NCI-H187 (cell line): ENCODE data around the gene ANKRD39.

ENCODE experiments used
- DNase-seq, 2 experiments: peaks; one replicate each; lab custom pipeline; 2025; lab: John Stamatoyannopoulos, UW

The ANKRD39 gene

DNA sequence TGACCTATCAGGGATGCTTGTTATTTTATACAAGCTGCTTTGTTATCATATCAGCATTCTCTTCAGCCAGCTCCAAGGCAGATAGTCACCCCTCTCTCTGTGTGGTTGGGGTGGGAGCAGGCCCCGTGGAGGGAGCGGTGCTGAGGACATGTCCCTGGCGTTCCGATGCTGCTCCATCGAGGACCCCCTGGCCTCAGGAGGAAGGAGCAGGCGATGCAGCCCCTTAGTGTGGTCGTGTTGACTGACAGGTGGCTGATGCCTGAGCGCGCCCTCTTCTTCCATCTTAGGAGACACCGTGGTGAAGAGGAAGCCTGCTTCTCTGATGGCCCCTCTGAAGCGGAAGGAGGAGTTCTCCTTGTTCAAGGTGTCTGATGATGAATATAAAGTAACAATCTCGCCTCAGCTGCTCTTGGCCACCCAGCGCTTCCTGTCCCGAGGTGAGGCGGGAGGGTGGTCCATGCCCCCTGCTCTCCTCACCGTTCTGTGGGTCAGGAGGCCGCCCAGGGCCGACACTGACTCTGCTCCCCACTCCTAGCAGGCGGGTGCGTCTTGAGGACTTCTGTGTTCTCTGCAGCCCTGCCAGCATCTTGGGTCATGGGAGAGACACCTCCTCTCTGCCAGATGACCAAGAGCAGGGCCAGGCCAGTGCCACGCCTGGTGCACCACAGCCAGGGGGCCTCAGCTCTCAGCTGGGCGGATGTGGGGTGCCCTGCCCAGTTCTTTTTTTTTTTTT is 31.1 kb downstream of the ANKRD39 start:
- no peak for DNase-seq

DNA sequence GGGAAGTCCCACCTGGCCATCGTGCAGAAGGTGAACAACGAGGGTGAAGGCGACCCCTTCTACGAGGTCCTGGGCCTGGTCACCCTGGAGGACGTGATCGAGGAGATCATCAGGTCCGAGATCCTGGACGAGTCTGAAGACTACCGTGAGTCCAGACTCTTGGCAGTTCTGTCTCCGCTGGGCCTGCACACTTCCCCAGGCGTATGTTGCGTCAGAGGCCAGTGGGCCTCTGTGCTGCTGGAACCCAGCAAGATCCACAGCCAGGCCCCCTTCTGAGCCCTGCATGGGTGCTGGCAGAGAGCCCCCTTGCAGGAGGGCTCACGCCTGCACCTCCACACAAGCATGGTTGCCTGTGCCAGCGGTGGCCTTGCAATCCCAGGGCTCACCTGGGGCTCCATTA is 32.8 kb downstream of the ANKRD39 start:
- DNase-seq, result no peak

DNA sequence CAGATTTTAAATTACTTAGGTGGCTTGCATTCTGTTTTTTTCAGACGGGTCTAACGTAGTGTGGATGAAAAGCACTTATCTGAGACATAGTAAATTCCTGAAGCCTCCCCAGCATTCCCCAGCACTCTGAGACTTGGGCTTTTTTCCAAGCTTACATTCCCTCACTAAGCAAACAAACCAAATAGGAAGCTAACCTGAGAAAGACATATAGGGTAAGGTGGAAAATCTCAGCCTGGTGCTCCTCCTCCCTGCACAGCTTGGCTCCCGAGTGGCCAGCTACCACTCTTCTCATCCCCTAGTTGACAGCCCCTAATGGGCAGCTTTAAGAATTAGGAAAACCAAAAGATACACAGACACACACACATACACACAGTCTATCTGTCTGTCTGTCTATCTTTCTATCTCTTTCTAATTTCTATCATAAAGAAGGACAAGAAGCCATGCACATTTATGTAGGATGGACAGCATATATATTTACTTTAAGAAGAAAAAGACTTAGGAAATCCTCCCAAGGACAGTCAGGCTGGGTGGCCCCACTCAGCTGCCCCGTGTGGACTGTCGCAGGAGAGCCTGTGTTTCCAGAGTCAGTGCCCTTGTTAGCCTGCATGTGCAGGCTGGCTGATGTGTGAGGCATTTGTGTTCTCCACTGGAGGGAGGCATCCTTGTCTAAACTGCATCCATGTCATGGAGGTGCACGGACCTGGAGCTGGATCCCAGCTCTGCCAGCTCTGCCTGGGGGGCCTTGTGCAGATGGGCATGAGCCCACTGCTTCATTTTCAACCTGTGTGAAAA is 33.5 kb downstream of the ANKRD39 start:
- DNase-seq, result no peak

DNA sequence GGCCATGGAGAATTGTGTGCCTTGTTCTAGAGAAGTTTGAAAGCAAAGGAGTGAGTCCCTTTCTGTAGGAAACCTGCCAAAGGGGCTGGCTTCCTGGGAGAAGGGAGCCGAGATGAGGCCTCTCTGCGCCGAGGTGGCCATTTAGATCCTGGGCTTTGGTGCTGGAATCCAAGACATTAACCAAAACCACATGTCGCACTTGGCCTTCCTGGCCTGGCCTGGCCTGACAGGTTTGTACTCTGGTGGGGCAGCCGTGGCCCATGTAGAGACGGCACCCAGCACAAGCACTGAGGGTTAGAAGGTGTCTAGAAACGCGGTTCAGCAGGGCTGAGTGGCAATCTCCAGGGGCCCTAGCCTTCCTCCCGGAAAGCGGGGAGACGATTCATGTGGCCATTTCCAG is 34.6 kb downstream of the ANKRD39 start:
- DNase-seq, result no peak

DNA sequence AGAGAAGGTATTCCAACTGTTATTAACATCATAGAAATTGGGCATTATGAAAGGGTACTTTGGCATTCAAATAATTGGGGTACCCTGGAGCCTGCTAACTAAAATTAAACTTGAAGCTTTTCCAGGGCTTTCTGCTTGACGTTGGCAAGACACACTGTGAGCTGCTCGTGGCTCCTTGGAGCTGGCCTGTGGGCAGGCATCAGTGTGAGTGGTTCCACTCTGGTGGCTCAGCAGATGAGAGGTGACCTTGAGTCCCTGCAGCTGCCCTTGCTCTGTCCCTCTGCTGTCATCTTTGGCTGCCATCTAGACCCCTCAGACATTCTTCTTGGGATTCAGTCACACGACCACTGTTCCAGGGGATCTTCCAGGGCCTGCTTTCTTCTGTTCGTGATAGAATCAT is 35.0 kb downstream of the ANKRD39 start:
- no peak for DNase-seq

DNA sequence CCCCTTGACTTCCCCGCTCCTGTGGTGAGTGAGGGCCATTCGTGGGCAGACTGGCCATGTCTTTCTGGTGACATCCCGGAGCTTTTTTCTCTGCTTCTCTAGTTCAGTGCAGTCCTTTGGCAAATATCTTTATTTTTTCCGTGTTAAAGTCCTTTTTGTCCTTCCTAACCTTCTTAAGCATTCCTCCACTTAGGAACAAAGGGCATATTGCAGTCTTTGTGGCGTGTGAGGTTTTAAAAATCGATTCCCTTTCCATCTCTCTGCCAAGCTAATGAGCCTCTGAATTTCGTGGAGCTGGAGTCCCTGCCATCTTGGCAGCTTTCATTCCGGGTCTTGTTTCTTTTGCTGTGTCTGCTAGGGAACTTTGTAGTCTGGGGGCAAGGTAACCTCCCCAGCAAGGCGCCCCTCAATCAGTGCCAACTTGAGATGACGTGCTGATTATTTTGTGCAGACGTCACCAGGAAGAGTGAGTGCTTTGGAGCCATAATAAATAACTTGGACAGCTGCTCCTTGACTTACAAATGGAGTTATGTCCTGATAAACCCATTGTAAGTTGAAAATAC is 36.6 kb downstream of the ANKRD39 start:
- no peak for DNase-seq

DNA sequence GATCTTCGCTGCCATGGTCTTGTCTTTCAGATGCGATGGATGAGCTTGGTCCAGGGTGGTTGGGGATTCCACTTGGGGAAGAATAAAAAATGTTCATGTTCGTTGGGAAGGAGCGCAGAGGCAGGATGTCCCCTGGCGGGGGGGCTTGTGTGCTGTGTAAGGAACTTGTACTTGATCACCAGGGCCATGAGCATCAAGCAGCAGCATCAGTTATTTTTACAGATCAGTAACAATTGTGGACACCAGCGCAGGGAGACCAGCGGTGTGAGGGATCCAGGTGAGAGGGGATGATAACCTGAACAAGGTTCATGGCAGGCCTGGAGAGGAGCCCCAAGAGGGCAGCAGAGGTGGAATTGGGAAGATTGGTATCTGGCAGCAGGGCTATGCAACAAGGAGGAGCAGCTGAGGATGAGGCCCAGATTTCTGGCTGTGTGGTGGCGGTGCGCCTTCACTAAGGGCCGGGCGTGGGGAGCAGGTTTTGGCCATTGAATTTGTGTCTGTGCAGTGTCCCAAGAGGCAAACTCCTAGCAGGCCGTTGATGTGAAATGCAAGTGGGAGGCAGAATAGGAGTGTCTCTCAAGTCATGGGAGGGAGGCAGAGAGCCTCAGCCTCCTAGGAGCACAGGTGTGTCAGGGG is 37.8 kb downstream of the ANKRD39 start:
- DNase-seq, result no peak

DNA sequence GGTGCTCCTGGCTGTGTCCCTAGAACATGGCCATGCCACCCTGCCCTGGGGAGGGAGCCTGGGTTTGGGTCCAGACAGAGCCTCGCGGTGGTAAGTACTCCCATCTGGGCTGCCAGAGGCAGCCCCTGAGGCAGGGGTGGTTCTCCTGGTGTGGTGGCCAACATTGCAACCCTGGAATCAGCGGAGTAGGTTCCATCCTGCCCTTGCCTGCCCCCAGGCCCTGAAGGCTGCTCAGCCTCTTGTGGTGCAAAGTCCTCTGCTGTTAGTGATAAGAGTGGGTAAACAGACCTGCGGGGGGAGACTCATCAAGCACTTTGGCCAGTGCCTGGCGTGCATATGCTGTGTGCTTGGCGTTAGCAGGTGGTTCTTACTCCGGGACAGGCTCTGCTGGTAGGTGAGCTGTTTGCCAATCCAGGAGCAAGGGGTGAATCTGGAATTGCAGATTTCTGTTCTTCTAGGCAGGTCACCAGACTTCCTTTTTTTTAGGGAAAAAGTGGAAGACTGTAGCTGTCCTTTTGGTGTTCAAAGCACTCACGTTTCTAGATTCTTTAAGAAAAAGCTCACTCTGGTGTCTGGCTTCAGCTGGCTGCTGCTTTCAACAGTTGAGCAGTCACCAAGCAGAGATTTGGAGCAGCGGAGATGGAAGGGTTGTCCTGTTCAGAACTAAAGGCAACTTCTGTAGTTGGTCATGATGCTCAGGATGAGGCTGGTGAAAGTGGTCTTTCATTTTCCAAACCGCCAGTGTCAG is 38.5 kb downstream of the ANKRD39 start:
- DNase-seq, result peak in 1 of 2 experiments; percentile 29

DNA sequence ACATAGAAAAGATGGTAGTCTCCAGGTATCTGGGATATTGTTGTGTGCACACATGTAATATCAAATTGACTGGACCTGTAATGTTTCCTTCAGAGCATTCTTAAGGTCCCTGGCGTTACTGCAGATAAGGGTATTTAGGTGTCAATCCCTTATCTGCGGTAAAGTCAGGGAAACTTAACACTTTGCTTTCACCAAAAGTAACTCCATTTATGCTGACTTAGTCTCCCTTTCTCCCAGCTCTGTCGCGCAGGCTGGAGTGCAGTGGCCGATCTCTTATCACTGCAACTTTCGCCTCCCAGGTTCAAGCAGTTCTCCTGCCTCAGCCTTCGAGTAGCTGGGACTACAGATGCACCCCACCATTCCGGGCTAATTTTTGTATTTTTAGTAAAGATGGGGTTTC is 39.9 kb downstream of the ANKRD39 start:
- DNase-seq, result no peak

DNA sequence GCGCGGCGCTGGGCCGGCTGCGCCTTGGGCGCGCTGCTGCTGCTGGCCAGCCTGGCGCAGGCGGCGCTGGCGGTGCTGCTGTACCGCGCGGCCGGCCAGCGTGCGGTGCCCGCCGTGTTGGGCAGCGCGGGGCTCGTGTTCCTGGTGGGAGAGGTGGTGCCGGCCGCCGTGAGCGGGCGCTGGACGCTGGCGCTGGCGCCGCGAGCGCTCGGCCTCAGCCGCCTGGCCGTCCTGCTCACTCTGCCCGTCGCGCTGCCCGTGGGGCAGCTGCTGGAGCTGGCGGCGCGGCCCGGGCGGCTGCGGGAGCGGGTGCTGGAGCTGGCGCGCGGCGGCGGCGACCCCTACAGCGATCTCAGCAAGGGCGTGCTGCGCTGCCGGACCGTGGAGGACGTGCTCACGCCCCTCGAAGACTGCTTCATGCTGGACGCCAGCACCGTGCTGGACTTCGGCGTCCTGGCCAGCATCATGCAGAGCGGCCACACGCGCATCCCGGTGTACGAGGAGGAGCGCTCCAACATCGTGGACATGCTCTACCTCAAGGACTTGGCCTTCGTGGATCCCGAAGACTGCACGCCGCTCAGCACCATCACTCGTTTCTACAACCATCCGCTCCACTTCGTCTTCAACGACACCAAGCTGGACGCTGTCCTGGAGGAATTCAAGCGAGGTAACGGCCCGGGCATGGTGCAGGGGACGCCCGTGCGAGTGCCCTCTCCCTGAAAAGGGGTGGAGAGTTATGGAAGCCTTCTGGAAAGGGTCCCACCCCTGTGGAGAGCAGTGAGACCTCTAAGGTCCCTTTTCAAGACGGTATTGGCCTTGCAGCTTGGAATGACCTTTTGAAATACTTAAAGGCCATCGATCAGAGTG is 40.7 kb downstream of the ANKRD39 start:
- DNase-seq, result no peak

DNA sequence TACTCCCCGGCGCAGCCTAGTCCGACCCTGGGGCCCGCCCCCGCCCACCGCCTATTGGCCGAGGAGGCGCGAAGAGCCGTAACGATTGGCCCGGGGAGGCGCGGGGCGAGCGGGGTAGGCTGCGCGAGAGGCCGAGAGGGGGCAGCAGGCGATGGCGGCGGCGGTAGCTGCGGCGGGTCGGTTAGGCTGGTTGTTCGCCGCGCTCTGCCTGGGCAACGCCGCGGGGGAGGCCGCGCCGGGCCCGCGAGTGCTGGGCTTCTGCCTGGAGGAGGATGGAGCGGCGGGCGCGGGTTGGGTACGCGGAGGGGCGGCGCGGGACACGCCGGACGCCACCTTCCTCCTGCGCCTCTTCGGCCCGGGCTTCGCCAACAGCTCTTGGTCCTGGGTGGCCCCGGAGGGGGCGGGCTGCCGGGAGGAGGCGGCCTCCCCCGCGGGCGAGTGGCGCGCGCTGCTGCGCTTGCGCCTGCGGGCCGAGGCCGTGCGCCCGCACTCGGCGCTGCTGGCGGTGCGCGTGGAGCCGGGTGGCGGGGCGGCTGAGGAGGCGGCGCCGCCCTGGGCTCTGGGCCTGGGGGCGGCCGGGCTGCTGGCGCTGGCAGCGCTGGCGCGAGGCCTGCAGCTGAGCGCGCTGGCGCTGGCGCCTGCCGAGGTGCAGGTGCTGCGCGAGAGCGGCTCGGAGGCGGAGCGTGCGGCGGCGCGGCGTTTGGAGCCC is 41.5 kb downstream of the ANKRD39 start, which contains the start of gene CNNM3:
Gene CNNM3, plus strand, starts transcription at position 142 of the 709 bp plus-strand sequence. Its CDS starts 10 bp downstream, at position 152.
- DNase-seq, result peak; percentile 72 to 96

DNA sequence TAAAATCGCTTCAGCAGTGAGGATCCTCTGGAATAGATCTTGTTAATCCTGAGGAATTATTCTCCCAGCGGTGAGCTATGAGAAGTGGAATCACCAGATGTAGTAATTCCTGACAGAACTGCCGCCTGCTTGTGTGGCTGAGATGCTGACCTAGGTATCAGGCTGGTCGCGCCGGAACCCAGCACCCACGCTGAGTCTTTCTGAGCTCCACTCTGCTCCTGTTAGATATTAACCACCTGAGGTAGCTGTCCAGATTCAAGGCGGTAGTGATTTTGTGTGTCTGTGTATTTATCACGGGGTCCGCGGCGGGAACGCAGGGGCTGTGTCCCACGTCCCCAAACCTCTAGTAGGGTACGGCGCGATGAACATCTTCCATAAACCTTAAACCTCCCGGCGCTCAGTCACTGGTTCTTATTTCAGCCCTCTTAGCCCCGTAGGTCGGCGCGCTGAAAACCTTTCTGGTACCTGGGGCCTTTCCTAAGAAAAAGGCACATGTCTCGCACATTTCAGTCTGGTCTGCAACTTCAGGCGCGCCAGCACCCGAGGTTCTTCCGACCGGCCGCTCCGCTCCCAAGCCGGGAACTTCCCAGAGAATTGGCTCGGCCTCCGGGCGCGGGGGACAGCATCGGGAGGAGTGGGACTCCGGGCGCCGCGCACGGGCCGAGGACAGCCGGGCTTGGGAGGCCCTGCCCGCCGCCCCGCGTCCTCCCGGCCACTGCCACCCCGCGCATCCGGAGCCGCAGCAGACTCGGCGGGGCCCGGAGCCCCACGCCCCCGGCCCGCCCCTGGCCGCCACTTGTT is 42.3 kb downstream of the ANKRD39 start:
- peak in 1 of 2 experiments; percentile 47 for DNase-seq

DNA sequence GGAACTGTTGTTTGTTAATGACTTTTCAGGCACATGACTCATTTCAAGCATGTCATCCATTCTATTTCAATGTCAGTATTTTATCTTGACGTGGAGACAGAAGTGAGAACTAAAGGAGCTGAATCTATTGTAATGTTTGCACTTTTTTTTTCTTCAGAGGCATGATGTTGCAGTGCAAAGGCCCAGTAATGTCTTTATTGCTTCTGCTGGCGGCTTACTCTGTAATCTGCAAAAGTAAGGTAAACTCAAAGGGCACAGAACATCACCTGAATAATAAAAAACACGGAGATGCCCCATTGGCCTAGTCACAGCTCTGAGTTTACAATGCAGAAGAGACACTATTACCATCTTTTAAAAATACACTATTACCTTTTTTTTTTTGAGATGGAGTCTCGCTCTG is 44.2 kb downstream of the ANKRD39 start:
- DNase-seq, result no peak

DNA sequence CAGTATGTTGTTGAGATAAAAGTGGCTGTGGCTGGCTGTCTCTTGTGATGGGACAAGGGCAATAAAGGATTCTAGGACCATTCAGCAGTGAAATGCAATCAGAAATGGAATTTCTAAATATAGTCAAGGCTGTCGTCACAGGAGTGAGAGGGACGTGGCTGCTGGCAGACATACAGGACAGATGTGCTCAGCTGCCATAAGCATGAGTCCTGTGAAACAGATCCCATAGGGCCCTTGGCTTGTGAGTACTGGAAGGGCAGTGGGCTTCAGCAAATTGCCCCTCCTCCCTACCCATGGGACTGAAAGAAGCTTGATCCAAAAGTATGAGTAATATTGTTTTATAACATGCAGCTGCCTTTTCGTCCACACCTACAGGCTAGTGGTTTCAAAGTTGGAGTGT is 45.9 kb downstream of the ANKRD39 start:
- no peak for DNase-seq

DNA sequence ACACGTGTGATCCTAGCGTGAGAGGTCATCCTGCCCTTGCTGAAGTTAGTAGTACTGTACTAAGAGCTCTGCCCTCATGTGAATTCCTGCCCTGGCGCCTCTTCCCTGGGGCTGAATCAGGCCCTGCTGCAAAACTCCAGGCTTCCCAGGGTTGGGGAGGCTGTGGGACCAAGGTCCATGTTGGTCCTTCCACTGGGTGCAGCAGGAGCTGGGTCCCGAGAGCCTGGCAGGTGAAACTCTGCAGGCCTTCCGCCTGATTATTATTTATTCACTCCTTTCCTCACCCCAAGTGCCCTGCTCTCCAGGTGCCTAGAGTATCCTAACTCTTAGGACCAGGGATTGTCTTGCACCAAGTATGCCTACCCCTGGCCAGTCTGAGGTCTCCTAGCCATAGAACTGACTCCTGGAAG is 47.0 kb downstream of the ANKRD39 start:
- no peak for DNase-seq

DNA sequence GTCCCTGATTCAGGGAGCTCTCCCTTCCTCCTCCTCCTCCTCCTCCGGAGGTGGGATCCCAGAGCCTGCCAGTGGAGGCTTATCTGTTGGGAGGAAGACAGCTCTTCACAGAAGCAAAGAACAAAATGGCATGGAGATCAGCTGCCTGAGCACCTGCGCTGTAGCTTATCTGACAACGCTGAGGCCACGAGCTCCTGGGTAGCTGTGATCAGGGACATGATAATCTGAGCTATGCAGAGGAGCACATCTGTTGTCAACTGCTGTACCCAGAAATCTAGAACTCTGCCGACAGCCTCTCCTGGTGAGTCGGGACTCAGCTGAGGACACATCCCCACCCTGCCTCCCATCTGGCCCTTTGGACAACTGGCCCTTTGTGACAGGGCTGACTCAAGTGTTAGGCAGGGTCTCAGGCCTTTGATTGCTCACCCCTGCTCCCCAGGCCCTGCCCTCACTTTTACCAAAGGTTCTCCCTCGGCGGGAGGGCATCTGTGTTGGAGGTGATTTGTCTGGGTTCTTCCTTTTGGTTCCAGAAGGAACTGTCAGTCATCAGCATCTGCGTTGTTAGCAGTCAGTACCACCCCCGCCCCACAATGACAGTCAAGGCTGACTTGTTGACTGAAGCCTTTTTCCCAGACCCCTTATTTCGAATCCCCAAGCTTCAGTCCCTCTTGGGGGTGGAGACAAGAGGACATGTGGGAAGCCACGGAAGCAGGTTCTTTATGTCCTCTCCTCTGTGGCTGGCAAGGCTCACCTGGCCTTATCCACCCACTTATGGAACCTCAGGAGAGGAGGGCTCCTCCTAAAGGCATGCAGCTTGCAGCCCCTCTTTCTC is 47.6 kb downstream of the ANKRD39 start:
- DNase-seq, result no peak

DNA sequence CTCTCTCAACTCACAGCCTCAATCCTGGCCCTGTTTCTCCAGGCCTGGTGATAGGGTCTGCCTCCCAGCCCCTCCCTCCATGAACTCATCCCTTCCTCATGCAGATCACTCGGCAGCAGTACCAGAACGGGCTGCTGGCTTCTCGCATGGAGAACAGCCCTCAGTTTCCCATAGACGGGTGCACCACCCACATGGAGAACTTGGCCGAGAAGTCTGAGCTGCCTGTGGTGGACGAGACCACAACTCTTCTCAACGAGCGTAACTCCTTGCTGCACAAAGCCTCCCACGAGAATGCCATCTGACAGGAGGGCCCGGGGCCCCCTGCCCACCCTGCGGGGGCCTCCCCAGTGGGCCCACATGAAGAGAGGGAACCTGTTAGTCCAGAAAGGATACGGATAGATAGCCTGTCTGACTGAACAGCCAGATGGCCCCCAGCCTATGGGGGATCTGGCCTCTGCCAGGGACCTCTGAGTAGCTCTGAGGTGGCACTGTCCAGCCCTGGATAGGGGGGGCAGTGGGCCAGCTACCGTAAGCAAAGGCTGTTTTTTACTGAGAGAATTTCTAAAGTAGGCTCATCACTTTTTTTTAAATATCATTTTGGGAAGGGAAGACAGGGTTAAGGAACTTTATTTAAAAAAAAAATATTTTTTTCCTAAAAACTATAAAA is 48.5 kb downstream of the ANKRD39 start:
- DNase-seq, result no peak
